NOMO-1 treated with DMSO at 0.1 percent for 48 hours (cell line): ENCODE data around the gene NES.
A peak's percentile ranks its signal among the peaks of the same experiment; 100 is the strongest.

Experiments used
- DNase-seq: peaks from one replicate; lab custom pipeline; 2025; ENCODE audit not compliant: unreplicated experiment; lab: John Stamatoyannopoulos, UW

The NES gene

DNA sequence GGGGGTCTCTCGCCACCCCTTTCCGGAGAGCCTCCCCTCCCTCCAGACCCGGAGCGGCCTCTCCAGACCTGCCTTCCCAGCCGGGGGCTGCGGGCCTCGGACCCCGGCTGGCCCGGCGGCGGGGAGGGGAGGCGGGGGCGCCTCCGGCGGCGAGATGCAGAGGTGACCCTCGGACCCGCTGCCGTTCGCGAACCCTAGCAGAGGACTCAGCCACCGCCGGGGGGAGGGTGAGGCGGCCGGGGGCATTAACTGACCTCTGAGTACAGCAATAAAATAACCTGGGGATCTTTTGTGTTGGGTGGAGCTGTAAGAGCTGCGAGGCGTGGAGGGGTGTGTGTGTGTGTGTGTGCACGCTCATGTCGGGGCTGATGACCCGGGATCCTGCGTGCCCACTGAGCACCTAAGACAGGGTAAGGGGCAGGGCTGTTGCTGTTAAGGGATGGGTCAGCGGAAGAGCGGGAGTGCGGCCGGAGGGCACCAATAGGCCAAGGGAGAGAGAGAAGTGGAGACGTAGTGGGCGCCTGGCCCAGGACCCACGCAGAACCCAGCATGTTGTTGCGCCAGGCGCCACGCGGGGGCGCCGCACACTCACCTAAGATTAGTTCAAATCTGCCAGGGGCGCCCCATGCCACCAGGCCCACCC lies 51.6 kb downstream of the NES start:
- no peak for DNase-seq

DNA sequence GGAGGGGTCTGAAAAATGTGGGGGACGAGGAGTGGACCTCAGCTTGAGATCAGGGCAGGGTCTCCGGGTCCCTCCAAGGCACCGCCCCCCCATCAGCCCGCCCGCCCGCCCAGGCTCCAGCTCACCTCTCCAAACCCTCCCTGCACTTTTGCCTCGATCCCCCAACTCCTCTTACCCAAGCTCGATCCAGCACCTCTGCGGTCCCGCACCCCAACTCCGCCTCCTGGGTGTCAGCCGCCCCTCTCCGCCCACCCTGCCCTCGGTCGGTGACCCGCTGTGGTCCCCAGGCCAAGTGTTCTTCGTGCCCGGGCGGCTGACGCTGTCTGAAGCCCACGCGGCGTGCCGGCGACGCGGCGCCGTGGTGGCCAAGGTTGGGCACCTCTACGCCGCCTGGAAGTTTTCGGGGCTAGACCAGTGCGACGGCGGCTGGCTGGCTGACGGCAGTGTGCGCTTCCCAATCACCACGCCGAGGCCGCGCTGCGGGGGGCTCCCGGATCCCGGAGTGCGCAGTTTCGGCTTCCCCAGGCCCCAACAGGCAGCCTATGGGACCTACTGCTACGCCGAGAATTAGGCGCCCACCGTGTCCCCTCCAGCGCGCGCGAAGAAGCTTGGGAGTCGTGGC lies 52.3 kb downstream of the NES start:
- no peak for DNase-seq

DNA sequence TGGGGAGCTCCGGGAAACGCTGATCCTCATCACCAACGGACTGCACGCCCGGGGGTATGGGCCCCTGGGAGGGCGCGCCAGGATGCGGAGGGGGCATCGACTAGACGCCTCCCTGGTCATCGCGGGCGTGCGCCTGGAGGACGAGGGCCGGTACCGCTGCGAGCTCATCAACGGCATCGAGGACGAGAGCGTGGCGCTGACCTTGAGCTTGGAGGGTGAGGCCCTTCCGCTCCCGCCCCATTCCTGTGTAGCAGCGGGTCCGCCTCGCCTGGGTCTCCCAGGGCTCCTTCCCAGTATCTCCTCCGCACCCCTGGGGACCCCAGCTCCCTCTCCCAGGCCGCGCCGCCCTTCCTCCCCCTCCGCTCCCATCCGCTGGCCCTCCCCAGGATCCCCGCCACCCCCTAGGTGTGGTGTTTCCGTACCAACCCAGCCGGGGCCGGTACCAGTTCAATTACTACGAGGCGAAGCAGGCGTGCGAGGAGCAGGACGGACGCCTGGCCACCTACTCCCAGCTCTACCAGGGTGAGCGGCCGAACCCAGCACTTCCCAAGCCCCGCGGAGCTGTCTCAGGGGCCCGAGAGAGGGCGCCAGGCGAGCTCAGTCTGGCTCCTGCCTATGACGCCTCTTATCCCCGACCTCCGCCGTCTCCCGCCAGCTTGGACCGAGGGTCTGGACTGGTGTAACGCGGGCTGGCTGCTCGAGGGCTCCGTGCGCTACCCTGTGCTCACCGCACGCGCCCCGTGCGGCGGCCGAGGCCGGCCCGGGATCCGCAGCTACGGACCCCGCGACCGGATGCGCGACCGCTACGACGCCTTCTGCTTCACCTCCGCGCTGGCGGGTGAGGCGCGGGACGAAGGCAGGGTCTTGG lies 53.0 kb downstream of the NES start:
- DNase-seq, result peak; percentile 40

DNA sequence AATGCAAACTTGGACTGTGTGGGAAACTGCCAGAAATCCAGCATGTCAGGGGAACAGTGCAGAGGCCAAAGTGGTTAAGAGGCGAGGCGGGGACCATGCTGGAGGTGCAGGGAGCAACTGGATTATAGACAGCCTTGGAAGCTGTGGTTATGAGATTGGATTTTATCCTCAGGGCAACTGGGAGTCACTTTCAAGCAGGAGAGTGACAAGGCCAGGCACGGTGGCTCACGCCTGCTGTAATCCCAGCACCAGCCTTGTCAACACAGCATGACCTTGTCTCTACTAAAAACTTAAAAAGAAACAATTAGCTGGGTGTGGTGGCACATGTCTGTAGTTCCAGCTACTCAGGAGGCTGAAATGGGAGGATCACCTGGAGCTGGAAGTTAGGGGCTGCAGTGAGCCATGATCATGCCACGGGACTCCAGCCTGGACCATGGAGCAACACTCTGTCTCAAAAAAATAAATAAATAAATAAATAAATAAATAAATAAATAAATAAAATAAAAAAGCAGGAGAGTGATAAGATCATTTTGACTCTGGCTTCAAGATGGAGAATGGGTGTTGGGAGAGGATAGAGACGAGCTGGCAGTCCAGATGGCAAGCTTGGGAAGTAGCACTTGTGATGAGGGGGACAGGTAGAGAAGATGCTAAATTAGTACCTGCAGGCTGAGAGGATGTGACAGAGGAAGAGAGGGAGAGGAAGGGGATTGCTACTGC lies 54.5 kb downstream of the NES start:
- no peak for DNase-seq

- no peak for DNase-seq
Measured at GRCh38 chr1:156619582-156619955, 57.6 kb downstream of the NES start.

- no peak for DNase-seq
Measured at GRCh38 chr1:156618853-156619581, 58.2 kb downstream of the NES start, which contains the start of gene HAPLN2. Gene HAPLN2 (plus strand): TSS chr1:156619415. CDS start chr1:156623491, 4,076 bp downstream.
